Central memory CD8-positive, alpha-beta T cell (primary cell): ENCODE results near the gene MATN4.

Source experiments
- ATAC-seq: fragments of 150-1000 bp; cut with Tn5 transposase; replicated peaks from 2 replicates; pipeline ENCODE4 v1.10.0; 2022; ENCODE audit warnings: mild to moderate bottlenecking, moderate FRiP score, moderate number of reproducible peaks; ENCODE audit not compliant: poor library complexity, severe bottlenecking; ENCODE audit errors: extremely low read depth
- DNase-seq, 2 donors: peaks; one replicate each; pipeline ENCODE4 v3.0.0; 2021; ENCODE audit warnings: low spot score in 2 of 2
- H3K27ac Mint-ChIP-seq: one replicate; pipeline ENCODE4 v1.8.0; 2022; ENCODE audit warnings: low read depth, mild to moderate bottlenecking, moderate library complexity, mixed read lengths
- H3K27me3 Mint-ChIP-seq: one replicate; pipeline ENCODE4 v1.8.0; 2022; ENCODE audit warnings: mixed read lengths
- H3K36me3 Mint-ChIP-seq: one replicate; pipeline ENCODE4 v1.8.0; 2022; ENCODE audit warnings: mild to moderate bottlenecking, moderate library complexity, mixed read lengths; ENCODE audit not compliant: insufficient read depth
- H3K4me1 Mint-ChIP-seq: one replicate; pipeline ENCODE4 v1.8.0; 2022; ENCODE audit warnings: mixed read lengths
- H3K4me3 Mint-ChIP-seq: one replicate; pipeline ENCODE4 v1.8.0; 2022; ENCODE audit warnings: mild to moderate bottlenecking, moderate library complexity, mixed read lengths
- H3K9me3 Mint-ChIP-seq: one replicate; pipeline ENCODE4 v1.8.0; 2022; ENCODE audit warnings: mixed read lengths

Gene MATN4

DNA sequence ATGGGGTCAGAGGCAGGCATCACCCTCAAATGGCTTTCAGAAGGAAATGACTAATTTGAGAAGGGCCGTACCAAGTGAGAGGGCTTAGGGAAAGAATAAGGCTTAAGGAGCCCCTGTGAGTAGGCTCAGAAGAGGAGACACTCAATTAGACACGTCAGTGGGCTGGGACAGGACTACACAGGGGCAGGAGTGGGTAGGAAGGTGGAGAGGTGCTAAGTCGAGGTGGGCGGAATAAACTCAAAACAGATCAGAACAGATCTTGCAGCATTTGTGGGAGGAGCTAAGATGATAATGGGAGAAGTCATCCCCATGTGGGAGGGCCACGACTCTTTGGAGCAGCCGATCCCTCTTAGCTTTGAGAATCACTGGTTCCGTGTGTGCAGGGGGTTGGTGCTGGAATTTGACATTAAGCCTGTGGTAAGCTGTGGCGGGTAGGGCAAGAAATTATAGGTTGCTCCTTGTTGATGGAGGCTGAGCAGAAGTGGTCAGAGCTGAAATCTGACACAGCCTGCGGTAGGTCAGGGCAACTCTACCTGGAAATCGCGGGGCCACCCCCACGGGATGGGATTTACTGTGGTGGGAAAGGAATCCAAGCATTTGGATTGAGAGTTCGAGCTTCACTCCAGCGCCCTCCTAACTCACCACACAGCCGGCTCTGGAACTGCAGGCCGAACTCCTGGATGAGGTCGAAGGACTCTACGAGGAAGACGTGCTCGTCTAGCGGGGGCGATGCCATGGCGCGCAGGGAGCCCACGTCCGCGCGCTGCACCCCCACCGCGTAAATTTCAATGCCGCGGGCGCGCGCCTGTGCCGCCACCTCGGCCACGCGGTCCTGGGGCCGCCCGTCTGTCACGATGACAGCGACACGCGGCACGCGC lies 4.3 kb downstream of the MATN4 start:
- Mint-ChIP-seq H3K36me3 (peaks cover 2% of the 10 kb centered on the region), H3K27me3 (peaks cover 59% of the 10 kb centered on the region), H3K4me3 (no peak overlapping the region), H3K27ac (no peak overlapping the region), H3K9me3 (no peaks in the 10 kb centered on the region), H3K4me1 (no peaks in the 10 kb centered on the region)
- DNase-seq: no peak
- ATAC-seq: no peak

DNA sequence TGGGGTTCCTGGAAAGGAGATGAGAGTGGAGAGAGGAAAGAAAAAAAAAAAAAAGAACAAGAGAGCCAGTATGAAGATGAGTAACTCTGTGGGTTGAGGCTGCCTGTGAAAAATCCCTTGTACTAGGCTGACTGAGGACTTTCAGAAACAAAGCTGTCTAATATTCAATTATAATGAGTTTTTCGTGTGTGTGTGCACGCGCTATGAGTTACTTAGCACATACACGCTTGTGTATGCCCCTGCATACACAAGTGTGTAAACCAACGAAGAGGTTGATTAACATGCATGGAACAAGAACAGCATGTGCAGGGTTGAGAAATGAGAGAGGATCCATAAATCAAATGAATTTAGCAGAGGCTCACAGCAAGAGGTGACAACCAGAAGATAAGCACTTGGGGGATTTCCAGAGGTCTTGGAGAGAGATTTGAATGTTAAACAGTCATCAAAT lies 6.3 kb downstream of the MATN4 start:
- H3K36me3 Mint-ChIP-seq: no peaks in the 10 kb centered on the region
- no peaks in the 10 kb centered on the region for H3K9me3 Mint-ChIP-seq
- peaks cover 43% of the 10 kb centered on the region for H3K27me3 Mint-ChIP-seq
- no peaks in the 10 kb centered on the region for H3K4me1 Mint-ChIP-seq
- H3K4me3 Mint-ChIP-seq: no peak overlapping the region
- ATAC-seq (no peak), DNase-seq (no peak)
- no peak overlapping the region for H3K27ac Mint-ChIP-seq

DNA sequence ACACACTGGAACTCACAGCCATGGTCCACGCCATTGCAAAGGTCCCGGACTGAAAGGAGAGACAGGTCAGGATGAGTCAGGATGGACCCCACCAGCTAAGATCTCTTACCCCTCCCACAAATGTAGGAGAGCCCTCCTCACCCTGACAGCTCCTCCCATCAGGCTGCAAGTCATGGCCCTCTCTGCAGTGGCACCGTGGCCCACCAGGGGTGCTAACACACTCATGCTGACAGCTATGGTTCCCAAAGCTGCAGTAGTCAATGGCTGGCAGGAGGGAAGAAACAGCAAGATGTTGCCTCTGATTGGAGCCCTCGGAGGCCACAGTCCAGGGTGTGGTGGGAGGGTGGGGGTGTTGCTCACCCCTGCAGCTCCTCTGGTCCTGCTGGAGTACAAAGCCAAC lies 7.1 kb downstream of the MATN4 start:
- Mint-ChIP-seq H3K36me3 (no peaks in the 10 kb centered on the region), H3K4me3 (no peak overlapping the region), H3K27me3 (peaks cover 51% of the 10 kb centered on the region), H3K27ac (no peak overlapping the region), H3K4me1 (no peaks in the 10 kb centered on the region), H3K9me3 (no peaks in the 10 kb centered on the region)
- DNase-seq: no peak
- no peak for ATAC-seq

DNA sequence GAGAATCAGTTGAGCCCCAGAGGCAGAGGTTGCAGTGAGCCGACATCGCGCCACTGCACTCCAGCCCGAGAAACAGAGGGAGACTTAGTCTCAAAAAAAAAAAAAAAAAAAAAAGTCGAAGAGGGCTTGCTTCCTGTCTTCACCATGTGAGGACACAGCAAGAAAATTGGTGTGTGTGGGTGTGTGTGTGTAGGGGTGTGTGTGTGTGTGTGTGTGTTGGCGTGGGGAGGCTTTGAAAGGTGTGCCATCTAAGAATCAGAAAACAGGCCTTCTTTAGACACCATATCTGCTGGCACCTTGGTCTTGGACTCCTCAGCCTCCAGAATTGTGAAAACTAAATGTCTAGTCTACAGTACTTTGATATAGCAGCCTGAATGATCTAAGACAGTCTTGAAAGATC lies 8.3 kb downstream of the MATN4 start:
- DNase-seq: no peak
- H3K27me3 Mint-ChIP-seq: peaks cover 41% of the 10 kb centered on the region
- no peaks in the 10 kb centered on the region for H3K36me3 Mint-ChIP-seq
- no peaks in the 10 kb centered on the region for H3K4me1 Mint-ChIP-seq
- no peak overlapping the region for H3K4me3 Mint-ChIP-seq
- H3K27ac Mint-ChIP-seq: no peak overlapping the region
- no peak for ATAC-seq
- no peaks in the 10 kb centered on the region for H3K9me3 Mint-ChIP-seq

DNA sequence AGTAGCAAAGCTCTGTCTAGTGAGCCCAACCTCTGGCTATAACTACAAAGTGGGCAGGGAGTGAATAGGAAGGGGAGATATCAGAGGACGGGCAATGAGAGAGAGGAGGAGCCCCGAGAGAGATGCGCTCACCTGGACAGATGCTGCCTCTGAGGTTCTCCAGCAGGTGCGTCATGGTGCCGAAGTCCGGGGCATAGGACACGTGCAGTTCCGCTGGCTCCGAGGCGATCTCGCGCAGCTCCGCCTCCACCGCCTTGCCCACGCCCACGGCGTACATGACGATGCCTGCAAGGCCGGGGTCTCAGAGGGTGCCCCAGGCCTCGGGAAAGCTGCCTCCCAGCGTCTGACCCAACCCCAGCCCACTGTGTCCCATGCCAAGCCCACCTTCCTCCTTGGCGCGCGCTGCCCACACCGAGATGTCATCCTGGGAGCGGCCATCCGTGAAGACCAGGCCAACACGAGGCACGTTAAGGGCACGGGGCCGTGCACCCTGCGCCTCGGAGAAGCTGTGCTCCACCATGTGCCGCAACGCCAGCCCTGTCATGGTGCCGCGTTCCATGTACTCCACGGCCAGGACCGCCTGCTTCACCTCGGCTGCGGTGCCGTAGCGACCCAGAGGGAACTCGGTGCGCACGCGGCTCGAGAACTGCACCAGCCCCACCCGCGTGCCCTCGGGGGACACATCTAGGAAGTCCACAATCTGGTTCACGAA lies 10.2 kb downstream of the MATN4 start:
- H3K9me3 Mint-ChIP-seq: no peaks in the 10 kb centered on the region
- ATAC-seq (no peak), DNase-seq (no peak)
- no peak overlapping the region for H3K4me3 Mint-ChIP-seq
- H3K36me3 Mint-ChIP-seq: no peaks in the 10 kb centered on the region
- peaks cover 41% of the 10 kb centered on the region for H3K27me3 Mint-ChIP-seq
- H3K27ac Mint-ChIP-seq: no peak overlapping the region
- peaks cover 11% of the 10 kb centered on the region for H3K4me1 Mint-ChIP-seq

DNA sequence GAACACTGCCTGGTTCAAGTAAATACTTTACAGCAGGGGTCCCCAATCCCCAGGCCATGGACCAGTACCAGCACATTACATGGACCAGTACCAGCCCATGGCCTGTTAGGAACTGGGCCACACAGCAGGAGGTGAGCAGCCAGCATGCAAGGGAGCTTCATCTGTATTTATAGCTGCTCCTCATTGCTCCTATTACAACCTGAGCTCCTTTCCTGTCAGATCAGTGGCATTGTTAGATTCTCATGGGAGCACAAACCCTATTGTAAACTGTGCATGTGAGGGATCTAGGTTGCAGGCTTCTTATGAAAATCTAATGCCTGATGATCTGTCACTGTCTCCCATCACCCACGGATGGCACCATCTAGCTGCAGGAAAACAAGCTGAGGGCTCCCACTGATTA lies 13.4 kb downstream of the MATN4 start:
- H3K4me1 Mint-ChIP-seq: peaks cover 22% of the 10 kb centered on the region
- H3K9me3 Mint-ChIP-seq: no peaks in the 10 kb centered on the region
- H3K27ac Mint-ChIP-seq: no peak overlapping the region
- H3K4me3 Mint-ChIP-seq: no peak overlapping the region
- H3K27me3 Mint-ChIP-seq: peaks cover 48% of the 10 kb centered on the region
- no peaks in the 10 kb centered on the region for H3K36me3 Mint-ChIP-seq
- DNase-seq: no peak
- ATAC-seq: no peak

DNA sequence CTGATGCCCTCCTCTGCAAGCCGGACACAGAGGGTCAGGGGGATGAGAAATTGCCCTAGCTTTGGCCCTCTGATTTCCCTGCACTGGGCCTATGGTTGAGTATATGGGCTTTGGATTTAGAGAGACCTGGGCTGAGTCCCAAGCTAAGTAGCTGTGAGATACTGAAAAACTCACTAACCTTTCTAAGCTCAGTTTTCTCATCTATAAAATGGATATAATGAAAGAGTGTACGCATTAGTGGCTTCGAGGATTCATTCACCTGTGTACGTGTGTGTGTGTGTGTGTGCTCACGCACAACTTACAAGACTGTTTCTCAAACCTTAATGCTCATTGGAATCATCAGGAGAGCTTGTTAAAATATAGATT lies 14.1 kb downstream of the MATN4 start:
- ATAC-seq: no peak
- H3K9me3 Mint-ChIP-seq: no peaks in the 10 kb centered on the region
- H3K36me3 Mint-ChIP-seq: no peaks in the 10 kb centered on the region
- H3K27ac Mint-ChIP-seq: no peak overlapping the region
- peak overlapping the region; percentile 74 for H3K4me3 Mint-ChIP-seq
- peaks cover 22% of the 10 kb centered on the region for H3K4me1 Mint-ChIP-seq
- H3K27me3 Mint-ChIP-seq: peaks cover 48% of the 10 kb centered on the region
- no peak for DNase-seq

DNA sequence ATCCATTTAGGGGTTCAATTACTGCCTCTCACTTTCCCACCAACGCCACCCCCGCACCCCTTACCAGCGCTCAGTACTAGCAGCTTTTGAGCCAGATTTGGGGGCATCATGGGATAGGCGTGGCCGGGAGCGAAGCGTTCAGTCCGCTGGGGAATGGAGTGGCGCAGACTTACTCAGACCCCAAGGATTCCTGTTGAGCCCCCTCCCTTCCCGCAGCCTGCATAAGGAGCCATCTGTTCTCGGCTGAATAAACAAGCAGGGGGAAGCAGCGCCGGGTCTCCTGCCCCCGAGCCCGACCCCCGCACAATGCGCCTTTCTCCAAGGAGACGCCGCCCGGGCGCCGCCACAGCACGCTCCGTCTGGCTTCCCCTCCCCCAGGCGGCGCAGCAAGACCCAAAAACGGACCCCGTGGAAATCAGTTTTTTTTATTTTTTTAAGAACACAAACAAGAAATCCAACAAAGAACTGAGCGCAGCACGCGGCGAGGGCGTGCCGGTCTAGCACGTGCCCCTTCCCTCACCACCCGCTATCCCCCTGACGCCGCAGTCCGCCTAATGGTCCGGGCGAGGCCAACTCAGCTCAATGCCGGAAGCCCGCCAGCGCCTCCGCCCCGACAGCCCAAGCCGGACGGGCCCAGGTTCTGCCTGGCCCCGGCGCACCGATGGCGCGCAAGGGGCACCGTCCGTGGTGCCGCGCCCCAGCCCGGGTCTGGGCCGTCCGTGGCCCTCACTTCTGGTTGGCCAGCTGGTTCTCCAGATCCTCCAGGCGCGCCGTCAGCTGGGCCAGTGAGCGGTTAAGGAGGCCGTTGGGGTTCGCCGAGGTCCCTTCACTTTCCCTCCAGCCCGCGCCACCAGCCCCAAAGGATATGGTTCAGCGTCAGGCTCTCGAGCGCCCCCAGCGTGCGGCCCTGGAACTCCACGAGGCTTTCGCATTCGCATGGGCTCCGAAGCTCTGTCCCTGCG lies 14.8 kb downstream of the MATN4 start:
- H3K27me3 Mint-ChIP-seq: peaks cover 48% of the 10 kb centered on the region
- peak overlapping the region; percentile 74 for H3K4me3 Mint-ChIP-seq
- H3K36me3 Mint-ChIP-seq: no peaks in the 10 kb centered on the region
- no peak overlapping the region for H3K27ac Mint-ChIP-seq
- no peaks in the 10 kb centered on the region for H3K9me3 Mint-ChIP-seq
- peak; percentile 82 for ATAC-seq
- H3K4me1 Mint-ChIP-seq: peaks cover 22% of the 10 kb centered on the region
- peak; percentile 64 to 82 for DNase-seq

DNA sequence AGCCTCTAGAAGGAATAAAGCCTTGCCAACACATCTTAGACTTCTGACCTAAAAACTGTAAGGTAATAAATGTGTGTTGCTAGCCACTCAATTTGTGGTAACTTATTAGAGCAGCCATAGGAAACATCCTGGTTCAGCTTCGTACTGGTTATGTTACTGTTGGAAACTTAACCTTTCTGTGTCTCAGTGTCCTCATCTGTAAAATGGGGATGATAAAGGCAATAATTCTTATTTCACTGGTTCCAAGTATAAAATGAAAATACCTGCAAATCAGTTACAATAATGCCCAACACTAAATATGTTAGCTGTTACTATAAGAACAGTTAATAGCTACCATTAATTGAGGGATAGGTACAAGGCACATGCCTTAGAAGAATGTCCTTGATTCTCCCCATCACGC lies 15.8 kb downstream of the MATN4 start:
- DNase-seq (no peak), ATAC-seq (no peak)
- H3K4me3 Mint-ChIP-seq: peak overlapping the region; percentile 74
- H3K4me1 Mint-ChIP-seq: peaks cover 22% of the 10 kb centered on the region
- H3K9me3 Mint-ChIP-seq: no peaks in the 10 kb centered on the region
- H3K36me3 Mint-ChIP-seq: no peaks in the 10 kb centered on the region
- peaks cover 48% of the 10 kb centered on the region for H3K27me3 Mint-ChIP-seq
- H3K27ac Mint-ChIP-seq: no peak overlapping the region

DNA sequence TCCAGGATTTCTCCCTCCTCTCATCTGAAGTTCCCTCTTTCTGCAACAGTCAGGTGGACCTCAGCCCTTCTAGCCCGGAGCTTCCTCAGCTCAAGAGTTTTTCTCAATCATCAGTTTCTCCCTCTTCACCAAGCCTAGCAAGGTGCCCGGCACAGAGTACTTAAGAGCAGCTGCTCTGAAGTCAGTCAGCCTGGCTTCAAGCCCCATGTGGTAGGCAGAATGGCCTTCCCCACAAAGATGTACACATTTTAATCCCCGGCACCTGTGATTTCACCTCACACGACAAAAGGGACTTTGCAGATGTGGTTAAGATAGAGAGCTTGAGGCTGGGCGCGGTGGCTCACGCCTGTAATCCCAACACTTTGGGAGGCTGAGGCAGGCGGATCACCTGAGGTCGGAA lies 16.6 kb downstream of the MATN4 start:
- Mint-ChIP-seq H3K27me3 (peaks cover 44% of the 10 kb centered on the region), H3K36me3 (no peaks in the 10 kb centered on the region), H3K9me3 (no peaks in the 10 kb centered on the region), H3K4me1 (peaks cover 22% of the 10 kb centered on the region), H3K27ac (no peak overlapping the region), H3K4me3 (no peak overlapping the region)
- DNase-seq: no peak
- no peak for ATAC-seq

DNA sequence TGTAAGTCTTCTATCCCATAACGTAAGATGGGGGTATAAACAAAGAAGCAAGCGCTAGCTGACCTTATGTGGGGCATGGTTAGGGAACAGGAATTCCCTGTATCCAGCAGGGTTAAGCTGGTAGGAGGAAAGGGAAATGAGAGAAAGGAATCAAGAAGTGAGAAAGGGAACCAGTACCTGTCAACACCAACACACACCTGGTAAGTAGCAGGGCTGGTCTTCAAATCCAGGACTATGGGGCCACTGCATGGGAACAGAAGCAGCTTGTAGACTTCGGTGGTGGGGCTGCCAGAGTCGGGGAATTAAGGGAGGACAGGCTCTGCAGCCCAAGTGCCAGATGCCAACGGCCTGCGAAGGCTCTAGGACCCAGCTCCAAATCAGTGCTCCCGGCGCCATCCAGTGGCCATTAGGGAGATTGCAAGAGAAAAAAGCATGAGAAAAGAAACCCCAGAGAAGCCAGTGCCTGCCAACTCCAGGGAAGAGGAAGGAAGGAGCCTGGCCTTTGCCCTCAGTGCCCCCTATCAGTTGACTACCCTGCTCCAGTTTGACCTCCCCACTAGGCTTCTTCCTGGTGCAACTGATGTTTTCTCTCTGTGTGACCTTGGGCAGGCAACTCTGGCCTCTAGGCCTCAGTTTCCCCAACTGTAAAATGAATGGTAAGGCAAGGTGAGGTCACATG lies 17.3 kb downstream of the MATN4 start:
- peaks cover 22% of the 10 kb centered on the region for H3K4me1 Mint-ChIP-seq
- H3K27me3 Mint-ChIP-seq: peaks cover 38% of the 10 kb centered on the region
- no peaks in the 10 kb centered on the region for H3K36me3 Mint-ChIP-seq
- DNase-seq (peak; percentile 50 to 52), ATAC-seq (peak; percentile 40)
- H3K9me3 Mint-ChIP-seq: no peaks in the 10 kb centered on the region
- no peak overlapping the region for H3K4me3 Mint-ChIP-seq
- H3K27ac Mint-ChIP-seq: no peak overlapping the region
